ENCODE measurements around the gene CACUL1.

CACUL1 gene

DNA sequence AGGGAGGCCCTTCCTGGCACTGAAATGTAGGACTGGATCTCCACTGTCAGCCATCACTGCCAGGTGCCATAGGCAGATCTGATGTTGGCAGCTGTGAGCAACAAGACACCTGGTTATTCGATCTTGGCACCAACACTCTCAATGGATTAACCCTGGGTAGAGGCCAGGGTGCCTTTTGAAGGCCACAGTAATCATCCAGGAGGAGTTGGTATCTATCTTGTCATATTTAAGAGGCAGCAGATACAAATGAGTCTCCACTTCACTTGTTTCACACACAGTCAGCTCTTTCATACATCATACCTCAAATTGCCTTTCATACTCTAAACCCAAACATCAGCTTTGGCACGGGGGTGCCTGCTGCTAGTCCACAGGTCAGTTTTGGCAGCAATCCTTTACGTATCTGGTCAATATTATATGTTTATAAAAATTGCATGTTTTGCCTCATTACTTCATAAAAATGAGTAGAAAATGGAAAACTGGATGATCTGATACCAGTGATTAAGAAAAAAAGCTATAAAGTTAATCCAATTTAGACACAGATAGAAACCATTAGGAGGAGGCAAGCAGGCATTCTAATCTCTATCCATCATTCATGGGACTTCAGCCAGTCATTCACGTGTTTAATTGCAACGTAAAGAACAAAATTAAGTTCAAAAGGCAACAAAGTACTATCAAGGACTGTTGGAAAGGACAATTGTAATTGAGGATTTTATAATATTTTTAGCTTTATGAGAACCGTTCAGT, 12.7 kb upstream of the CACUL1 start:
- WGBS (ENCODE audit: extremely low coverage, insufficient coverage, low lambda C conversion rate), result no CpG with 5 or more reads among the region's 6 CpGs
- no peak overlapping the region for H2BK5ac ChIP-seq (ENCODE audit: low read length)
- H3K9ac ChIP-seq (ENCODE audit: low read length), result no peak overlapping the region
- H3K27me3 ChIP-seq (ENCODE audit: insufficient read depth, low read length, poor library complexity), result no peaks in the 10 kb centered on the region
- H3K4ac ChIP-seq (ENCODE audit: low read depth, low read length), result no peak overlapping the region
- H3K27ac ChIP-seq (ENCODE audit: low read depth, low read length), result no peak overlapping the region
- H2AK5ac ChIP-seq (ENCODE audit: low read length), result no peak overlapping the region
- H3K36me3 ChIP-seq (ENCODE audit: control insufficient read depth, insufficient read depth, low read length), result no peaks in the 10 kb centered on the region
- no peak for DNase-seq
- H3K23ac ChIP-seq (ENCODE audit: low read length), result no peak overlapping the region
- H2BK120ac ChIP-seq (ENCODE audit: low read depth, low read length), result no peak overlapping the region
- H3K56ac ChIP-seq (ENCODE audit: low read length), result no peak overlapping the region
- no peaks in the 10 kb centered on the region for H3K4me1 ChIP-seq (ENCODE audit: control insufficient read depth, low read depth, low read length)
- H4K8ac ChIP-seq (ENCODE audit: low read depth, low read length), result no peak overlapping the region
- no peak overlapping the region for H4K5ac ChIP-seq (ENCODE audit: low read length)
- no peak overlapping the region for H3K18ac ChIP-seq (ENCODE audit: low read length)
- H3K79me2 ChIP-seq (ENCODE audit: control insufficient read depth, insufficient read depth, low read length), result no peaks in the 10 kb centered on the region
- no peak overlapping the region for H3K4me2 ChIP-seq (ENCODE audit: low read length)
- no peak overlapping the region for H3K4me3 ChIP-seq (ENCODE audit: low read length)
- no peak overlapping the region for H2BK15ac ChIP-seq (replicated peaks; ENCODE audit: low read depth)
- no peaks in the 10 kb centered on the region for H3K79me1 ChIP-seq (ENCODE audit: low read length)

DNA sequence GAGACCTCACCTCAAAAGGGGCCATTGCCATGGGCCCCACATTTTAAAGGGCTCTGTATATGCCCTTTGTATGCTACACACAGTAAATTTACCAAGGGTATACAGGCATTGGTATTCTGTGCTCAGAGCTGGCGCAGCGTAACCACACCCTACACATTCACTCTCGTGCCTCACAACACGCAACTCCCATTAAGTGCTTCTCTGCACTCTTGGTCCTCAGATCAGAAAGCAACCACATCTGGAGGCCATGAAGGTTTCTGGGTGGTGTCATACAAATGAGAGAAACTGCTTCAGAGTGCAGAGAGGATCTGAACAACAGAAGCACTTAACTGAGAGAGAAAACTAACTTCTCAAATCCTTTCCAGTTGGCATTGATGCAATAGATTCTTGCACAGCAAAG, 9.4 kb upstream of the CACUL1 start:
- Histone ChIP-seq H3K23ac (ENCODE audit: low read length) (no peak overlapping the region), H3K79me1 (ENCODE audit: low read length) (no peaks in the 10 kb centered on the region), H2BK120ac (ENCODE audit: low read depth, low read length) (no peak overlapping the region), H2AK5ac (ENCODE audit: low read length) (no peak overlapping the region), H3K27me3 (ENCODE audit: insufficient read depth, low read length, poor library complexity) (no peaks in the 10 kb centered on the region), H3K4me3 (ENCODE audit: low read length) (no peak overlapping the region), H2BK15ac (replicated peaks; ENCODE audit: low read depth) (no peak overlapping the region), H3K79me2 (ENCODE audit: control insufficient read depth, insufficient read depth, low read length) (no peaks in the 10 kb centered on the region), H2BK5ac (ENCODE audit: low read length) (no peak overlapping the region), H4K5ac (ENCODE audit: low read length) (no peak overlapping the region), H3K18ac (ENCODE audit: low read length) (no peak overlapping the region), H3K56ac (ENCODE audit: low read length) (no peak overlapping the region), H3K36me3 (ENCODE audit: control insufficient read depth, insufficient read depth, low read length) (no peaks in the 10 kb centered on the region), H3K9ac (ENCODE audit: low read length) (no peak overlapping the region), H3K4me2 (ENCODE audit: low read length) (no peak overlapping the region), H3K4ac (ENCODE audit: low read depth, low read length) (no peak overlapping the region), H4K8ac (ENCODE audit: low read depth, low read length) (no peak overlapping the region), H3K27ac (ENCODE audit: low read depth, low read length) (no peak overlapping the region), H3K4me1 (ENCODE audit: control insufficient read depth, low read depth, low read length) (no peaks in the 10 kb centered on the region)
- WGBS (ENCODE audit: extremely low coverage, insufficient coverage, low lambda C conversion rate), result no CpG with 5 or more reads among the region's 4 CpGs
- DNase-seq, result no peak

DNA sequence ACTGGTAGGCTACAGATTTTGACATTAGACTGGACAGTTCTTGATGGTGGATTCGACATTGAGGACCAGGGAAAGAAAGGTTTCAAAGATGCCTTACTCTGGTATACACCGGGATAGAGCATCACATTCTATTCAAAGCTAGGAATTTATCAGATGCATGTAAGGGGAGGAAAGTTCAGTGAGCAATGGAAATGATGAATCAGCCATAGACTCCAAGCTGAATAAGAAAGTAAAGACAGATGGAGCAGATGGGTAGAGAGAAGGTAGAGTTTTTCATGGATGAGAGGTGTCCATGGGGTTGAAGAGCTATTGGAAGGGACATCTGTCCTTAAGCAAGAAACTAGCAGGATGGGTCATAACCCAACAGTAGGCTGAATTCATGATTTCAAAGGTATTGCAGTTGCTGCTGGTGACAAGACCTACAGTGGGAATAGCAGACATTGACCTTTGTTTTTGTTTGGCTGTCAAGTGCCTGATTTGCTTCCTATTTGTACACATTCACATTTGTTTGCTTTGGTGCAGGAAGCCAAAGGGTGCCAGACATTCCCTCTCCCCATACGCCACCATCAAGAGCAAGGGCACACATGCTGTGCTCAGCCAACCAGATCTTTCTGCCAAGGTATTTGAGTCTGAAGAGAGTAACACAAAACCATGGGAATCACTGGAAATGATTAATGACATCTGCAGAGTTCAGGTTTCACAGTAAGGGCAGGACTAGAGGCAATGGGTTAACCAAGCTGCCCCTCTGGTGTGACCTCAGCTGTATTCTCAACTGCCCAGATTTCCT, 8.6 kb upstream of the CACUL1 start:
- no peak overlapping the region for H2BK15ac ChIP-seq (replicated peaks; ENCODE audit: low read depth)
- no peak overlapping the region for H3K4me2 ChIP-seq (ENCODE audit: low read length)
- no peak overlapping the region for H3K27ac ChIP-seq (ENCODE audit: low read depth, low read length)
- no peak overlapping the region for H3K9ac ChIP-seq (ENCODE audit: low read length)
- no peak overlapping the region for H4K8ac ChIP-seq (ENCODE audit: low read depth, low read length)
- H4K5ac ChIP-seq (ENCODE audit: low read length), result no peak overlapping the region
- no peak overlapping the region for H3K4ac ChIP-seq (ENCODE audit: low read depth, low read length)
- H3K18ac ChIP-seq (ENCODE audit: low read length), result no peak overlapping the region
- no peaks in the 10 kb centered on the region for H3K36me3 ChIP-seq (ENCODE audit: control insufficient read depth, insufficient read depth, low read length)
- no peak overlapping the region for H2BK120ac ChIP-seq (ENCODE audit: low read depth, low read length)
- no peaks in the 10 kb centered on the region for H3K79me2 ChIP-seq (ENCODE audit: control insufficient read depth, insufficient read depth, low read length)
- H3K27me3 ChIP-seq (ENCODE audit: insufficient read depth, low read length, poor library complexity), result no peaks in the 10 kb centered on the region
- H2BK5ac ChIP-seq (ENCODE audit: low read length), result no peak overlapping the region
- H2AK5ac ChIP-seq (ENCODE audit: low read length), result no peak overlapping the region
- H3K56ac ChIP-seq (ENCODE audit: low read length), result no peak overlapping the region
- no peak for DNase-seq
- no peak overlapping the region for H3K23ac ChIP-seq (ENCODE audit: low read length)
- no peak overlapping the region for H3K4me3 ChIP-seq (ENCODE audit: low read length)
- no CpG with 5 or more reads among the region's 3 CpGs for WGBS (ENCODE audit: extremely low coverage, insufficient coverage, low lambda C conversion rate)
- H3K79me1 ChIP-seq (ENCODE audit: low read length), result no peaks in the 10 kb centered on the region
- no peaks in the 10 kb centered on the region for H3K4me1 ChIP-seq (ENCODE audit: control insufficient read depth, low read depth, low read length)

DNA sequence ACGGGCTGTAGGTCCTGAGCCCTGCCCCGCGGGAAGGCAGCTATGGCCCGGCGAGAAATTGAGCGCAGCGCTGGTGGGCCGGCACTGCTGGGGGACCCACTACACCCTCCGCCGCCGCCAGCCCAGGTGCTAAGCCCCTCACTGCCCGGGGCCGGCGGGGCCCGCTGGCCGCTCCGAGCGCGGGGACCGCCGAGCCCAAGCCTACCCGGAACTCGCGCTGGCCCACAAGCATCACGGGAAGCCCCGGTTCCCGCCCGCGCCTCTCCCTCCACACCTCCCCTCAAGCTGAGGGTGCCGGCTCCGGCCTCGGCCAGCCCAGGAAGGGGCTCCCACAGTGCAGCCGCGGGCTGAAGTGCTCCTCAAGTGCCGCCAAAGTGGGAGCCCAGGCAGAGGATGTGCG, 5.5 kb upstream of the CACUL1 start:
- Histone ChIP-seq H3K4me3 (ENCODE audit: low read length) (no peak overlapping the region), H3K4me1 (ENCODE audit: control insufficient read depth, low read depth, low read length) (no peaks in the 10 kb centered on the region), H2BK120ac (ENCODE audit: low read depth, low read length) (no peak overlapping the region), H4K5ac (ENCODE audit: low read length) (no peak overlapping the region), H3K4me2 (ENCODE audit: low read length) (no peak overlapping the region), H2AK5ac (ENCODE audit: low read length) (no peak overlapping the region), H3K27me3 (ENCODE audit: insufficient read depth, low read length, poor library complexity) (no peaks in the 10 kb centered on the region), H3K23ac (ENCODE audit: low read length) (no peak overlapping the region), H3K9ac (ENCODE audit: low read length) (no peak overlapping the region), H3K4ac (ENCODE audit: low read depth, low read length) (no peak overlapping the region), H3K79me2 (ENCODE audit: control insufficient read depth, insufficient read depth, low read length) (no peaks in the 10 kb centered on the region), H3K36me3 (ENCODE audit: control insufficient read depth, insufficient read depth, low read length) (no peaks in the 10 kb centered on the region), H2BK15ac (replicated peaks; ENCODE audit: low read depth) (no peak overlapping the region), H3K56ac (ENCODE audit: low read length) (no peak overlapping the region), H3K79me1 (ENCODE audit: low read length) (no peaks in the 10 kb centered on the region), H4K8ac (ENCODE audit: low read depth, low read length) (no peak overlapping the region), H2BK5ac (ENCODE audit: low read length) (no peak overlapping the region), H3K27ac (ENCODE audit: low read depth, low read length) (no peak overlapping the region), H3K18ac (ENCODE audit: low read length) (no peak overlapping the region)
- no CpG with 5 or more reads among the region's 36 CpGs for WGBS (ENCODE audit: extremely low coverage, insufficient coverage, low lambda C conversion rate)
- no peak for DNase-seq

DNA sequence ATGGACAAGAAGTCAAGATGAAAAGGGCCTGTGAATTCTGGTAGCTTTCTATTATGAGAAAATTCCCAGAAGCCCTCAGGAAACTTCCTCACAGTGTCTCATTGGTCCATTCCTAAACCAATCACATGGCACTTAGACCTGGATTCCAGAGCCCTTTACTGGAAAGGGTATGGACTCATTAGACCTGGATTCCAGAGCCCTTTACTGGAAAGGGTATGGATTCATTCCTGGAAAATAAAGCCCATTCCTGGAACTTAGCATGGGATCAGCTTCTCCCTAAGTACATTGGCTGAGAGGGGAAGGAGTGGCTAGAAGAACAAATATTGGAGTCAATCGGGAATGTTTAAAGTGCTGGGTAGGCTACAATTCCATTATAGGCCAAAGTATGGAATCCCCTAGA, 3.7 kb upstream of the CACUL1 start:
- Histone ChIP-seq H4K5ac (ENCODE audit: low read length) (no peak overlapping the region), H3K9ac (ENCODE audit: low read length) (no peak overlapping the region), H3K23ac (ENCODE audit: low read length) (no peak overlapping the region), H3K79me2 (ENCODE audit: control insufficient read depth, insufficient read depth, low read length) (peaks cover 6% of the 10 kb centered on the region), H3K36me3 (ENCODE audit: control insufficient read depth, insufficient read depth, low read length) (no peaks in the 10 kb centered on the region), H3K79me1 (ENCODE audit: low read length) (peaks cover 2% of the 10 kb centered on the region), H2BK15ac (replicated peaks; ENCODE audit: low read depth) (no peak overlapping the region), H3K4me3 (ENCODE audit: low read length) (no peak overlapping the region), H2AK5ac (ENCODE audit: low read length) (no peak overlapping the region), H3K27me3 (ENCODE audit: insufficient read depth, low read length, poor library complexity) (no peaks in the 10 kb centered on the region), H3K27ac (ENCODE audit: low read depth, low read length) (no peak overlapping the region), H3K4me1 (ENCODE audit: control insufficient read depth, low read depth, low read length) (no peaks in the 10 kb centered on the region), H3K4ac (ENCODE audit: low read depth, low read length) (no peak overlapping the region), H2BK120ac (ENCODE audit: low read depth, low read length) (no peak overlapping the region), H3K56ac (ENCODE audit: low read length) (no peak overlapping the region), H3K4me2 (ENCODE audit: low read length) (no peak overlapping the region), H4K8ac (ENCODE audit: low read depth, low read length) (no peak overlapping the region), H3K18ac (ENCODE audit: low read length) (no peak overlapping the region), H2BK5ac (ENCODE audit: low read length) (no peak overlapping the region)
- DNase-seq, result no peak
- no CpG with 5 or more reads among the region's 1 CpG for WGBS (ENCODE audit: extremely low coverage, insufficient coverage, low lambda C conversion rate)
